ENCODE results near the gene SF3B2.

SF3B2 gene

GRCh38 chr11:66055021-66055420 is 2.9 kb downstream of the SF3B2 start:
- no peak for TF ChIP-seq TOX (CRISPR knock-in tag; IDR thresholded peaks at IDR 0.05; ENCODE audit: borderline replicate concordance)
- TF ChIP-seq OSR1 (CRISPR knock-in tag; IDR thresholded peaks at IDR 0.05) = no peak
- TF ChIP-seq SNAI2 (CRISPR knock-in tag; IDR thresholded peaks at IDR 0.05) = no peak
- TF ChIP-seq ZNF8 (CRISPR knock-in tag; IDR thresholded peaks at IDR 0.05) = no peak
- TF ChIP-seq TSHZ2 (CRISPR knock-in tag; IDR thresholded peaks at IDR 0.05) = no peak
- no peak for TF ChIP-seq ZC3H10 (CRISPR knock-in tag; IDR thresholded peaks at IDR 0.05)
- TF ChIP-seq TCF4 (CRISPR knock-in tag; IDR thresholded peaks at IDR 0.05; ENCODE audit: borderline replicate concordance) = no peak
- no peak for TF ChIP-seq BACH2 (CRISPR knock-in tag; IDR thresholded peaks at IDR 0.05; ENCODE audit: borderline replicate concordance)
- TF ChIP-seq GLIS3 (CRISPR knock-in tag; IDR thresholded peaks at IDR 0.05) = no peak
- TF ChIP-seq ESRRG (CRISPR knock-in tag; IDR thresholded peaks at IDR 0.05) = no peak
- no peak for TF ChIP-seq CSRNP3 (CRISPR knock-in tag; IDR thresholded peaks at IDR 0.05)
- TF ChIP-seq, protein P1, sequence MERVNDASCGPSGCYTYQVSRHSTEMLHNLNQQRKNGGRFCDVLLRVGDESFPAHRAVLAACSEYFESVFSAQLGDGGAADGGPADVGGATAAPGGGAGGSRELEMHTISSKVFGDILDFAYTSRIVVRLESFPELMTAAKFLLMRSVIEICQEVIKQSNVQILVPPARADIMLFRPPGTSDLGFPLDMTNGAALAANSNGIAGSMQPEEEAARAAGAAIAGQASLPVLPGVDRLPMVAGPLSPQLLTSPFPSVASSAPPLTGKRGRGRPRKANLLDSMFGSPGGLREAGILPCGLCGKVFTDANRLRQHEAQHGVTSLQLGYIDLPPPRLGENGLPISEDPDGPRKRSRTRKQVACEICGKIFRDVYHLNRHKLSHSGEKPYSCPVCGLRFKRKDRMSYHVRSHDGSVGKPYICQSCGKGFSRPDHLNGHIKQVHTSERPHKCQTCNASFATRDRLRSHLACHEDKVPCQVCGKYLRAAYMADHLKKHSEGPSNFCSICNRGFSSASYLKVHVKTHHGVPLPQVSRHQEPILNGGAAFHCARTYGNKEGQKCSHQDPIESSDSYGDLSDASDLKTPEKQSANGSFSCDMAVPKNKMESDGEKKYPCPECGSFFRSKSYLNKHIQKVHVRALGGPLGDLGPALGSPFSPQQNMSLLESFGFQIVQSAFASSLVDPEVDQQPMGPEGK (CRISPR knock-in tag; IDR thresholded peaks at IDR 0.05; ENCODE audit: borderline replicate concordance) = no peak
- TF ChIP-seq, protein P2, sequence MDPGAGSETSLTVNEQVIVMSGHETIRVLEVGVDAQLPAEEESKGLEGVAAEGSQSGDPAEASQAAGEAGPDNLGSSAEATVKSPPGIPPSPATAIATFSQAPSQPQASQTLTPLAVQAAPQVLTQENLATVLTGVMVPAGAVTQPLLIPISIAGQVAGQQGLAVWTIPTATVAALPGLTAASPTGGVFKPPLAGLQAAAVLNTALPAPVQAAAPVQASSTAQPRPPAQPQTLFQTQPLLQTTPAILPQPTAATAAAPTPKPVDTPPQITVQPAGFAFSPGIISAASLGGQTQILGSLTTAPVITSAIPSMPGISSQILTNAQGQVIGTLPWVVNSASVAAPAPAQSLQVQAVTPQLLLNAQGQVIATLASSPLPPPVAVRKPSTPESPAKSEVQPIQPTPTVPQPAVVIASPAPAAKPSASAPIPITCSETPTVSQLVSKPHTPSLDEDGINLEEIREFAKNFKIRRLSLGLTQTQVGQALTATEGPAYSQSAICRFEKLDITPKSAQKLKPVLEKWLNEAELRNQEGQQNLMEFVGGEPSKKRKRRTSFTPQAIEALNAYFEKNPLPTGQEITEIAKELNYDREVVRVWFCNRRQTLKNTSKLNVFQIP (CRISPR knock-in tag; IDR thresholded peaks at IDR 0.05; ENCODE audit: borderline replicate concordance, low read depth) = no peak
- no peak for TF ChIP-seq ZNF565 (CRISPR knock-in tag; conservative IDR thresholded peaks at IDR 0.05; ENCODE audit: low read depth)
- TF ChIP-seq ZFP30 (CRISPR knock-in tag; IDR thresholded peaks at IDR 0.05) = no peak
- no peak for TF ChIP-seq RARB (CRISPR knock-in tag; IDR thresholded peaks at IDR 0.05)
- ATAC-seq = no peak

GRCh38 chr11:66056501-66056900 is 4.3 kb downstream of the SF3B2 start:
- no peak for ATAC-seq
- TF ChIP-seq ZFP3 (CRISPR knock-in tag; IDR thresholded peaks at IDR 0.05) (no peak), BACH2 (CRISPR knock-in tag; IDR thresholded peaks at IDR 0.05; ENCODE audit: borderline replicate concordance) (no peak), TCF4 (CRISPR knock-in tag; IDR thresholded peaks at IDR 0.05; ENCODE audit: borderline replicate concordance) (no peak), CREB5 (CRISPR knock-in tag; IDR thresholded peaks at IDR 0.05; ENCODE audit: low read depth) (no peak), ZC3H10 (CRISPR knock-in tag; IDR thresholded peaks at IDR 0.05) (no peak), TOX (CRISPR knock-in tag; IDR thresholded peaks at IDR 0.05; ENCODE audit: borderline replicate concordance) (no peak), ISL1 (CRISPR knock-in tag; IDR thresholded peaks at IDR 0.05) (no peak), CSRNP3 (CRISPR knock-in tag; IDR thresholded peaks at IDR 0.05) (no peak)
- TF ChIP-seq, protein P2 (CRISPR knock-in tag; IDR thresholded peaks at IDR 0.05; ENCODE audit: borderline replicate concordance, low read depth) = no peak
